ENCODE data around the gene TFCP2L1.
"Not testable (repeated sequence)": the region's sequence is repeated elsewhere in the genome, so short reads cannot be mapped to it uniquely, and the experiment has no call there.

Gene TFCP2L1

GRCh38 chr2:121239969-121240368, 45.0 kb downstream of the TFCP2L1 start:
- no peak for DNase-seq

GRCh38 chr2:121239471-121239870, 45.5 kb downstream of the TFCP2L1 start:
- DNase-seq: no peak

DNA sequence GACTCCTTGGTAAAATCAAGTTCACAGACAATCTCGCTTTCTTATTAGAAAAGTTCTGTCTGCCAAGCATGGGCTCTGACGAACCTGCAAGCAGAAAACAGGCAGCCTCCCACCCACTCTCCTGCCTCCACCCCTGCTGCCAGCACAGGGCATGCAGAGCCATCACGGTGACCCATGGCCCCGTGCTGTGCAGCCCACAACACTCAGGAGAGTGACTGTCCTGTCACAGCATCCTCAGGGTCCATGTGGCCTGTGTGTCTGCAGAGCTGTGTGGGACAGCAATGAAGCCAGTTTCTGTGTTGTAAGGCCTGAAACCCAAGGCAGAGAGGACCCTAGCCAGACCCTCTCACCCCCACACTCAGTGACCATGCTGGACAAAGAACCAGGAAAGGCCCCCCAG, 46.2 kb downstream of the TFCP2L1 start:
- DNase-seq: no peak

- DNase-seq: no peak
Measured at GRCh38 chr2:121237980-121238665, 46.9 kb downstream of the TFCP2L1 start.

- no peak for DNase-seq
Measured at GRCh38 chr2:121237336-121237979, 47.5 kb downstream of the TFCP2L1 start.

GRCh38 chr2:121236650-121237180, 48.3 kb downstream of the TFCP2L1 start:
- DNase-seq: no peak

- no peak for DNase-seq
Measured at GRCh38 chr2:121236101-121236640, 48.8 kb downstream of the TFCP2L1 start.

GRCh38 chr2:121235542-121235941, 49.5 kb downstream of the TFCP2L1 start:
- DNase-seq: no peak

- DNase-seq: no peak
Measured at GRCh38 chr2:121234791-121235190, 50.2 kb downstream of the TFCP2L1 start.

- DNase-seq: no peak
Measured at GRCh38 chr2:121234144-121234543, 50.9 kb downstream of the TFCP2L1 start.

DNA sequence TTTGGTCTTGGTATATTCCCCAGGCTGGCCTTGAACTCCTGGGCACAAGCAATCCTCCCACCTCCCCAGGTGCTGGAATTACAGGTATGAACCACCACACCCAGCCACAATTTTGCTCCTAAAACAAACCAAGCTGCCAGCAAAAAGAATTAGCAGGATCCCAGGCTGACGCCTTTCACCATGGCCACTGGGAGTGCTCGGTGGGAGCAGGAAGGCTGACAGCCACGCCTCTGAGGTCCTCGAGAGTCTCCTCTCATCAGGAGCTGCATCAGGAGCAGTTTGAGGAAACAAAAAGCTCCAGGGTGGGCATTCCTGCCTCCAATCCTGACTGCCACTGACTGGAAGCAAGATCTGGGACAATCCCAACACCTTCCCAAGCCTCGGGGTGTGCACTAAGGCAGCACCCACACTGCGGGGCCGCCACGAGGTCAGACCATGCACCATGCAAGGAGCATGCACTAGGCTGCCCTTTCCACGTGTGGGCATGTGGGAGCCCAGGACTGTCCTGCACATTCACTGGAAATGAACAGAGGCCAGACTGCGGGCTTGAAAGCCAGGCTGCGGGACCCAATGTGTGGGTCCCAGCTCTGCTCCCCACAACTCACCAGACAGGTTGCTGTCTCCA, 51.4 kb downstream of the TFCP2L1 start:
- DNase-seq: no peak

DNA sequence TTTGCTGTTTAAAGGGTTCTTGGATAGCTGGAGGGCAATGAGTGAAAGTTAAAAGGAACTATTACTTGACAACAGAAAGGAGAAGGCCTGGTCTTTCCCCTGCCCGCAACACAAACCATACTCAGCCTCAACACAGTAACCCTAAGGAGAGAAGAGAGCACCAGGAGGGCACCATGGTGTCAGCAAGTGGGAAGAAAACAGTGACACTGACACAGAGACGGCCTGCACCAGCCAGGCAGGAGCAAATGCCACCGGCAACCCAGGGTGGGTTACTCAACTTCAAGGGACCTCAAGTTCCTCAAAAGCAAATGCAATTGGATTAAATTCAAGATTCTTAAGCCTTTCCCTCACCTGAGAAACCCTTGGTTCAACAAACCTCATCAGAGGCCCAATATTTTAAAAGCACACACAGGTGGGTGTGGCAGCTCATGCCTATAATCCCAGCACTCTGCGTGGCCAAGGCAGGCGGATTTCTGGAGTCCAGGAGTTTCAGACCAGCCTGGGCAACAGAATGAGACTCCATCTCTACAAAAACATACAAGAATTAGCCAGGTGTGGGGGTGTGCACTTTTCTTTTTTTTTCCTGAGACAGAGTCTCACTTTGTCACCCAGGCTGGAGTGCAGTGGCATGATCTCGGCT, 52.3 kb downstream of the TFCP2L1 start:
- DNase-seq: no peak

DNA sequence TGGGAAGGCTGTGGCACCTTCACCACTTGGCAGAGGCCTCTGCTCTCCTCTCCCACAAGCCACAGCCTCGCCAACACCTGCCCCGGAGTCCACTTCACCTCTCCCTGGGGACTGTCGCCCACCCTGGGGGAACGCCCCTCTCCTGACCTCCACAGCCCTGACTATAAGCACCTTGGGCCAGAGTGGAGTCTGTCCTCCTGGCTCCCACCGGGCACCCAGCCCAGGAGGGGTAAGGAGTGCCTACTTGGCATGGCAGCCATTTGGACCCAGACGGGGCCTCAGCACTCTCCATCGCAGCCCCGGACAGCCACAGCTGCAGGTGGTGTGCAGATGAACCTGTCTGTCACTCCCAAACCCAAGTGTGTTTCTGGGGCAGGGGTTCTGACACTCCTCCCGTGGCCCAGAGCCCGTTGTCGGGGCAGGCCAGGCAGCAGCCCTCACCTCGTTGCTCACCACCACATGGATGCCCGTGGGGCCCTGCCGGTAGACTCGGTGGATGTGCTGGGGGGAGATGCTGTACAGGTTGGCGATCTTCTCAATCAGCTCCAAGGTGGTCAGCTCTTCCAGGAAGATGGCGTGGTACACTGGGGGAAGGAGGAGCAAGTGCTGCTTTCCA, 53.5 kb downstream of the TFCP2L1 start:
- no peak for DNase-seq

GRCh38 chr2:121228521-121228920, 56.5 kb downstream of the TFCP2L1 start:
- no peak for DNase-seq

DNA sequence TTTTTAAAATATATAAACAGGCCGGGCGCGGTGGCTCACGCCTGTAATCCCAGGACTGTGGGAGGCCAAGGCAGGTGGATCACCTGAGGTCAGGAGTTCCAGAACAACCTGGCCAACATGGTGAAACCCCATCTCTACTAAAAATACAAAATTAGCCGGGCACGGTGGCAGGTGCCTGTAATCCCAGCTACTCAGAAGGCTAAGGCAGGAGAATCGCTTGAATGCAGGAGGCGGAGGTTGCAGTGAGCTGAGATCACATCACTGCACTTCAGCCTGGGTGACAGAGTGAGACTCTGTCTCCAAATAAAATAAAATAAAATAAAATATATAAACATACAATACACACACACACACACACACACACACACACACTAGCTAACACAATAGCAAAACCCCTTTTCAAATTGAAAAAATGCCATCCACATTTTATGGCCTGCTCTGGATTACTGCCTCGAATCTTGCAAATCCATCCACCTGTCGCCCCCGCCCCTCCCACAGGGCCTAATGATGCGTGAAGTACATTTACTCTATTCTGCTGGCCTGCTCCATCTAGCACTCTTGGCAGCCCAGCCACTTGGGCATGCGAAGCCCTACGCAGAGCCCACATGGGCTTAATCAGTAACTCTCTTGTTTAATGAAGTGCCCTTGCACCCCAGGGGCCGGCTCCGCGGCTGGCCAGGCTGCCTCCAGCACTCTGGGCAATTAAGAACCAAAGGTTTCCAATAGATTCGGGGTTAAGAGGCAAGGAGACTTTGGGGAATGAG, 57.4 kb downstream of the TFCP2L1 start:
- DNase-seq: not testable (repeated sequence)

DNA sequence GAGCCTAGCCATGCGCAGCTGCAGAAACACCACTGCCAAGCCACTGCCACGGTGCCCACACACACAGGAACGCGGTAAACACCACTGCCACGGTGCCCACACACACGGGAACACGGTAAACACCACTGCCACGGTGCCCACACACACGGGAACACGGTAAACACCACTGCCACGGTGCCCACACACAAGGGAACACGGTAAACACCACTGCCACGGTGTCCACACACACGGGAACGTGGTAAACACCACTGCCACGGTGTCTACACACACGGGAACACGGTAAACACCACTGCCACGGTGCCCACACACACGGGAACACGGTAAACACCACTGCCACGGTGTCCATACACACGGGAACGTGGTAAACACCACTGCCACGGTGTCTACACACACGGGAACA, 59.3 kb downstream of the TFCP2L1 start:
- not testable (repeated sequence) for DNase-seq

GRCh38 chr2:121220995-121221394, 64.0 kb downstream of the TFCP2L1 start:
- no peak for DNase-seq

DNA sequence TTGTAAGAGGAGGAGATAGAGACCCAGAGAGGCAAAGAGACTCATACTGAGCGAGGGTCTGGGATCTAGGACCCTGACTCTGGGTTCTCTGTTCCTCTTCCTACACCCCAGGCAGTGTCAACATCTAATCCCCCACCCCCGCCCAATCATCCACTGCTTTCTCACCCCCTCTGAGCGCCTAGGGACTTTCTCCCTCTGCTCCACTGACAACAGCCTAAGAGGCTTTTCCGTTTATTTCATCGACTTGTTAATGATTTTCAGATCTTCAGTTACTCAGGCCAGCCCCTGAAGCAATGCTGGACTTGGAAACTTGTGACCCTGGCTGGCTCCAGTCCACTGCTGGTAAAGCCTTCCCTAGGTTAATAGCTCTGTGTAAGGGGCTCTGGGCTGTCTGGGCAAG, 65.1 kb downstream of the TFCP2L1 start:
- DNase-seq: no peak

- DNase-seq: no peak
Measured at GRCh38 chr2:121218386-121218938, 66.5 kb downstream of the TFCP2L1 start.

DNA sequence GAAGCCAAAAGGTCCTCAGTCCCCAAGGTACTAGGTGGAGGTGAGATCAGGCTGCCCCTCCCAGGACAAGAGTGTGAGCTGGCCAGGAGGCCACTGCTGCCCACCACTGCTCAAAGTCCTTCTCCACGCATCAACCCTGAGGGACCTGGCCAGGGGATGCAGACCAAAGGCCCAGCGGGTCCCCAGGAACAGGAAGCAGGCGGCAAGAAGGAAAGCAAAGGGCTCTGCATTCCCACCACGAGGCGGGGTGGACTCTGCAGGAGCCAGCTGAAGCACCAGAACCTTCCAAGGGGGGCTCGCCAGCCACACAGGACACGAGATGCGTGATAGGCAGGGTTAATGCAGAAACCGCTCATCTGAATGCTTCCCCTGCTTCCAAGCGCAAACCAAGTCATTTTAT, 67.4 kb downstream of the TFCP2L1 start:
- no peak for DNase-seq

GRCh38 chr2:121214296-121214695, 70.7 kb downstream of the TFCP2L1 start:
- DNase-seq: no peak

DNA sequence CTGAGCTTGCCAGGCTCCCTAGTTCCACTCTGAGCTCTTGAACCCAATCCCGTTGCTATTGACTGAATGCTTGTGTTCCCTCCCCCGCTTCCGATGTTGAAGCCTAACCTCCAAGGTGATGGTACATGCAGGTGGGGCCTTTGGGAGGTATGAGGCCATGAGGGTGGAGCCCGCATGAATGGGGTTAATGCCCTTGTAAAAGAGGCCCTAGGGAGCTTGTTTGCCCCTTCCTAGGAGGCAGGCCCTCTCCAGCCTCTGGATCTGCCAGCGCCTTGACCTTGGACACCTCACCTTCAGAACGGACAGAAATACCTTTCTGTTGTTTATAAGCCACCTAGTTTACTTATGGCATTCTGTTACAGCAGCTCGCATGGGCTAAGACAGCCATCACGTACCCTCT, 71.6 kb downstream of the TFCP2L1 start:
- DNase-seq: no peak
